AG10803 (cell line): ENCODE results near the gene MEGF10.

Experiments
- DNase-seq: peaks from one replicate; pipeline ENCODE4 v3.0.0; 2010; ENCODE audit warnings: low read depth
- H3K4me3 ChIP-seq: 2 replicates; pipeline ENCODE4 v1.5.1; 2011; ENCODE audit warnings: mild to moderate bottlenecking, low read length, control low read depth
- CTCF ChIP-seq: conservative IDR thresholded peaks from 2 replicates; pipeline ENCODE4 v1.5.1; 2011; ENCODE audit warnings: mild to moderate bottlenecking, low read length, control low read depth, inconsistent platforms

The MEGF10 gene

GRCh38 chr5:127340606-127341005, 50.0 kb downstream of the MEGF10 start:
- no peak for DNase-seq
- no peak overlapping the region for H3K4me3 ChIP-seq
- no peak for TF ChIP-seq CTCF

GRCh38 chr5:127342364-127342763, 51.8 kb downstream of the MEGF10 start:
- no peak for DNase-seq
- TF ChIP-seq CTCF: no peak
- H3K4me3 ChIP-seq: no peak overlapping the region

- no peak for TF ChIP-seq CTCF
- DNase-seq: no peak
These were observed 52.7 kb downstream of the MEGF10 start for GRCh38 chr5:127343313-127343712.

GRCh38 chr5:127343866-127344265, 53.3 kb downstream of the MEGF10 start:
- no peak overlapping the region for H3K4me3 ChIP-seq
- no peak for TF ChIP-seq CTCF
- no peak for DNase-seq

More at GRCh38 chr5:127343313-127343712, 52.7 kb downstream of the MEGF10 start:
- no peak overlapping the region for H3K4me3 ChIP-seq

GRCh38 chr5:127344931-127345330, 54.3 kb downstream of the MEGF10 start:
- no peak for TF ChIP-seq CTCF
- no peak overlapping the region for H3K4me3 ChIP-seq
- DNase-seq: no peak

GRCh38 chr5:127351418-127351817, 60.8 kb downstream of the MEGF10 start:
- peak; percentile 5 for DNase-seq
- no peak for TF ChIP-seq CTCF

GRCh38 chr5:127352068-127352467, 61.5 kb downstream of the MEGF10 start:
- no peak for TF ChIP-seq CTCF
- DNase-seq: no peak
- H3K4me3 ChIP-seq: no peak overlapping the region

More at GRCh38 chr5:127351418-127351817, 60.8 kb downstream of the MEGF10 start:
- H3K4me3 ChIP-seq: no peak overlapping the region
